GM06990 (cell line): Measurements from ENCODE around the gene SHCBP1L.

Experiments
- DNase-seq: peaks from one replicate; pipeline ENCODE4 v3.0.0-alpha.2; 2011; ENCODE audit not compliant: insufficient read length; ENCODE audit errors: extremely low read depth
- H3K27me3 ChIP-seq: replicated peaks from 2 replicates; pipeline ENCODE4 v1.6.0; 2011; ENCODE audit warnings: low read length; ENCODE audit not compliant: control insufficient read depth, insufficient read depth
- H3K36me3 ChIP-seq: 2 replicates; pipeline ENCODE4 v1.5.1; 2011; ENCODE audit warnings: low read length; ENCODE audit not compliant: control insufficient read depth, insufficient read depth
- H3K4me3 ChIP-seq: replicated peaks from 2 replicates; pipeline ENCODE4 v1.5.1; 2011; ENCODE audit warnings: low read depth, mild to moderate bottlenecking, control low read depth, low read length
- CTCF ChIP-seq: IDR thresholded peaks from 2 replicates; pipeline ENCODE4 v1.5.1; 2011; ENCODE audit warnings: low read length, control low read depth, mild to moderate bottlenecking, inconsistent platforms; ENCODE audit not compliant: insufficient read depth, poor library complexity, severe bottlenecking

Gene SHCBP1L

GRCh38 chr1:182995894-182996293, 42.9 kb upstream of the SHCBP1L start:
- Histone ChIP-seq H3K4me3 (no peak overlapping the region), H3K36me3 (no peaks in the 10 kb centered on the region), H3K27me3 (no peaks in the 10 kb centered on the region)
- no peak for TF ChIP-seq CTCF
- DNase-seq = no peak

DNA sequence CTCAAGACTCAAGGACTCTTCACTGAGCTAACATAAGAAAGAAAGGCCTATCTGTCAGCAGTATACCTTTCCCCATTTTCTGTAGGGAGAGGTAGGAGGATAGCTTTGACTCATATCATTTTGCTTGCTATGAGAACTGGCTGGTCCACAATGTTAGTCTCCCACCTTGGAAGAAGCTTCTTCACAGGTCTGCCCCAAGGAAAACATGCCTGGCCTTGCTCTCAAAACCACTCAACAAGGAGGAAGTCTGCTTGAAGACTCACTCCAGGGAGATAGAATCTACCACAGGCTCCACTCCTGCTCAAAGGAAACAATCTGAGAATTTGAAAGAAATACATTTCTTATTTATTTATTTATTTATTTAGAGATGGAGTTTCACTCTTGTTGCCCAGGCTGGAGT, 40.8 kb upstream of the SHCBP1L start:
- Histone ChIP-seq H3K27me3 (no peaks in the 10 kb centered on the region), H3K36me3 (no peaks in the 10 kb centered on the region), H3K4me3 (no peak overlapping the region)
- TF ChIP-seq CTCF = no peak
- no peak for DNase-seq

- TF ChIP-seq CTCF = no peak
- Histone ChIP-seq H3K4me3 (no peak overlapping the region), H3K27me3 (no peaks in the 10 kb centered on the region), H3K36me3 (no peaks in the 10 kb centered on the region)
- no peak for DNase-seq
Measured at GRCh38 chr1:182990413-182991144, 37.6 kb upstream of the SHCBP1L start.

DNA sequence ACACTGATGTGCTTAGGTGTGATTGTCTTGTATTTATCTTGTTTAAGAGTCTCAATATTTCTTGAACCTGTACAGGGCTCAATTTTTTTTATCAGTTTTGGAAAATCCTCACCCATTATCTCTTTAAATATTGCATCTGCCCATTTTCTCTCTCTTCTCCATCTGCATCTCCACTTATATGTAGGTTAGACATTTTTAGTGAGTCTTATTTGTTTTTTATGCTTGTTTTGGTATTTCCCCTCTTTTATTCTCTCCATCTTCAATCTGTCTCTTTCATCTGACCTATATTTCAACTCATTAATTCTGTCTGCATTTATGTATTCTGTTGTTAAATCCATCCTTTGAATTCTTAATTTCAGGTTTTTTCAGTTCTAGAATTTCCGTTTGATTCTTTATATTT, 32.9 kb upstream of the SHCBP1L start:
- TF ChIP-seq CTCF = no peak
- Histone ChIP-seq H3K36me3 (no peaks in the 10 kb centered on the region), H3K4me3 (no peak overlapping the region), H3K27me3 (no peaks in the 10 kb centered on the region)
- DNase-seq = no peak

DNA sequence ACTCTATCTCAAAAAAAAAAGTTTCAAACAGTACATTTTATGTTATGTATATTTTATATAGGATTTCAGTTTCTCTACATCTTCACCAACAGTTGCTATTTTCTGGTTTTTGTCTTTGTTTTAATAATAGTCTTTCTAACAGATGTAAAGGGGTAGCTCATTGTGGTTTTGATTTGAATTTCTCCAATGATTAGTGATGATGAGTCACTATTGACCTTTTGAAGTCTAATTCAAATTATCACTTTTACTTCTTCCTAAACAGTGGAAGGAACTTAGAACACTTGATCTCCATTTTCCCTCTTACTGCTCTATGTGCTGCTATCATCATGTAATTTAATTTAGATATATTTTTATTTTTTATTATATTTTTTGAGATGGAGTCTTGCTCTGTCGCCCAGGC, 31.7 kb upstream of the SHCBP1L start:
- DNase-seq = no peak
- Histone ChIP-seq H3K27me3 (no peaks in the 10 kb centered on the region), H3K36me3 (no peaks in the 10 kb centered on the region), H3K4me3 (no peak overlapping the region)
- no peak for TF ChIP-seq CTCF

- no peak for TF ChIP-seq CTCF
- DNase-seq = no peak
- H3K27me3 ChIP-seq = no peaks in the 10 kb centered on the region
- no peaks in the 10 kb centered on the region for H3K36me3 ChIP-seq
- no peak overlapping the region for H3K4me3 ChIP-seq
Measured at GRCh38 chr1:182984138-182984537, 31.2 kb upstream of the SHCBP1L start.
